Inflammatory macrophage (primary cell): Measurements from ENCODE around the gene GP1BA.
A peak's percentile ranks its signal among the peaks of the same experiment; 100 is the strongest.
"Not testable (repeated sequence)": the region's sequence is repeated elsewhere in the genome, so short reads cannot be mapped to it uniquely, and the experiment has no call there.

Source experiments
- DNase-seq, 2 donors: peaks; one replicate each; pipeline ENCODE4 v3.0.0-alpha.2; 2020 to 2022

GP1BA gene

DNA sequence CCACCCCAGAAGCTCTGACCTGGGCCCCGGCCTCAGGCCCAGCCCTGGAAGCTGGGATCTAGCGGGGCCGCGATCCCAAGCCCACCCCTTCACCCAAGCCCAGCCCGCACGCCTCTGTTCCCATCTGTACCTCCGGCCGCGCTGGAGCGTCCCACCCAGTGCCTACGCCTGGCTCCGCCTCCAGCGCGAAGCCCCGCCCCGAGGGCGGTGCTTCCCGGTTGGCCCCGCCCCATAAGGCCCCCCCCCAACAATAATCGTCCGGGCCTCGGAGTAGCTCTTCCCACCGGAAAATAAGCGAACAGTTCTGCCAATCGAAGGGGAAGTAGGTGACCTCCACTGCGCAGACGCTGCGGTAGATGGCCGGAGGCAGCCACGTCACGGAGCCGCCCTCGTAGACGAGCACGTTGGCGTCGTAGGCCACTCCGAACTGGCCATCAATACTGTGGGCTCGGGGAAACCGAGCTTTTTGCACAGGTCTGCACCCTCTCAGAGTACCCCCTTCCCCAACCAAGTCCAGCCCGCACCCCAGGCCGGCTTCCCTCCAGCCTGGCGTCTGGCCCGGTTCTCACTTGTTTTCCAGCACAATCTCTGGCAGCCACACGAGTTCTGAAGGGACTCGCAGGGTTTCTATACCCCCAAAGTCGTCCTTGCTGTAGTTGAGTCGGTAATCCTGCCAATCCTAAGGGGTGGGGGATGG, 30.3 kb upstream of the GP1BA start:
- peak; percentile 83 to 84 for DNase-seq

DNA sequence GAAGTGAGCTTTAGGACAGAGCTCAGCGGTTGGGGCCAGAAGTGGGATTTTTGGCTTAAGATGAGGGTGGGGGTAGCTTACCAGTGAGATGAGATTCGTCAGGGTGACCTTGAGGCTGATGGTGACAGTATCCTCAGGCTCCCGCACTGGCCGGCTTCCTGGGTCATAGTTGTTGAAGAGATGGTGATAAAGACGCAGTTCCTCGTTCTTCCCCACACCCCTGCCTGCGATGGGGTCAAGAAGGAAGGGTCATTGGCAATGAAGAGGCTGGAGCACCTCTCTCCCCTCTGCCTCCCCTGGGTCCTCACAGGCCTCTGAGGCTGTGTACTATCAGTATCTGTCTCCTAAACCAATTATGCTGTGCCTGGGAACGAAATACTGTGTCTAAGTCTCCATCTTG, 29.5 kb upstream of the GP1BA start:
- DNase-seq, result no peak

DNA sequence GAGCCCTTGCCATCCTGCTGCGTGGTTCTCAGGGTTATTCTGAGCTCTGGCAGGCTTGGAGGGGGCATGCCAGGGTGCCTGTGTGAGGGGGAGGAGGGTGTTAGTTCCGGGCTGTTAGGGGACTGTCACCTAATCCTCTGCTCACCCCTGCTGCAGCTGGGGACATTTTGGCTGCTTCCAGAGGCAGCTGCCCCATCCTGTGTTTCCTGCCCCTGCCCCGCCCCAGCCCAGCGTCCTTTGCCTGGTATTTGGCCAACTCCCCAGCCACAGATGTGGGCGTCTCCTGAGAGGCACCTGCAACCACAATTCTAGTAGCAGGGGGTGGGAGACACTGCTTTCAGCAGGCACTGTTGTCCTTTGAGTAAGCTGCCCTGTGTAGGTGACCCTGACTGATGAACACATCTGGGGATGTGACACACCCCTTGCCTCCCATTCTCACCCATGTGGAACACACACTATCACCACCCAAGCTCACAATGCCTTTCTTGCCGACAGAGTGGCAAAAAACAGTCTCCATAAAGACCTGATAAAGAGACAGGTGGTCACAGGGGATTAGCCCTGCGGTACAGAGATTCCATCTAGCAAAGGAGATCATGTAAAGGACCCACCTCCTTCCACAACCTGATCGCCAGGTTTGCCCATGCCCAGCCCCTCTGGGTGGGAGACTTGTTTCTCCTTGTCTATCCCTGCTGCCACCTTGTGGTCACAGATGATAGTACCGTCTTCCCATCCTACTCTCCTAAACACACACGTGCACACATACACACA, 28.8 kb upstream of the GP1BA start, which contains the start of gene CHRNE:
Gene CHRNE (minus strand): TSS at position 48 of the 768 bp plus-strand sequence. CDS start 35 bp downstream, at position 13.
- peak; percentile 53 to 54 for DNase-seq

DNA sequence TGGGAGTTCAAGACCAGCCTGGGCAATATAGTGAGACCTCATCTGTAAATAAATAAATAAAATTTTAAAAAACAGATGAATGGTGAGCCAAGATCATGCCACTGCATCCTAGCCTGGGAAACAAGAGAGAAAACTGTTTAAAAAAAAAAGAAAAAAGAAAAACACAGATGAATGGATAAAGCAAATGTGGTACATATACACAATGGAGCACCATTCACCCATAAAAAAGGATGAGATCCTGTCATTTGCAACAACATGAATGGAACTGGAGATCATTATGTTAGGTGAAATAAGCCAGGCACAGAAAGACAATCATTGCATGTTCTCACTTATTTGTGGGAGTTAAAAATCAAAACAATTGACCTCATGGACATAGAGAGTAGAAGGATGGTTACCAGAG, 25.4 kb upstream of the GP1BA start:
- not testable (repeated sequence) for DNase-seq

DNA sequence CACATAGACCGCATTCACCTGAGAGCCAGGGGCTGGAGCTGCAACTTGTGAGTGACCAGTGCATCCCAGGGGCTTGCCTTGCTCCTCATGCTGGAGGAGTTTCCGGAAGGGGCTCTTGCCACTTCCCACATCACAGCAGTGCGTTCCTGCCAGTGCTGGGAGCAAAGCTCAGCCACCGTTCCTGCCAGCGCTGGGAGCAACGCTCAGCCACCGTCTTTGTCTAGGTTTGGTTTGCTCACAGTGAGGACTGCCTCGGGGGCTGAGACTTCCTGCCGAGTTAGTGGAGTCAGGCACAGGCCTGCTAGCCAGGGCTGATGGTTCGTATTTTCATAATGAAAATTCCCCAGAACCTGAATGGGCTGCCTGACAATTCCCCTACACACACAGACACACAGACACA, 23.8 kb upstream of the GP1BA start:
- DNase-seq, result no peak

DNA sequence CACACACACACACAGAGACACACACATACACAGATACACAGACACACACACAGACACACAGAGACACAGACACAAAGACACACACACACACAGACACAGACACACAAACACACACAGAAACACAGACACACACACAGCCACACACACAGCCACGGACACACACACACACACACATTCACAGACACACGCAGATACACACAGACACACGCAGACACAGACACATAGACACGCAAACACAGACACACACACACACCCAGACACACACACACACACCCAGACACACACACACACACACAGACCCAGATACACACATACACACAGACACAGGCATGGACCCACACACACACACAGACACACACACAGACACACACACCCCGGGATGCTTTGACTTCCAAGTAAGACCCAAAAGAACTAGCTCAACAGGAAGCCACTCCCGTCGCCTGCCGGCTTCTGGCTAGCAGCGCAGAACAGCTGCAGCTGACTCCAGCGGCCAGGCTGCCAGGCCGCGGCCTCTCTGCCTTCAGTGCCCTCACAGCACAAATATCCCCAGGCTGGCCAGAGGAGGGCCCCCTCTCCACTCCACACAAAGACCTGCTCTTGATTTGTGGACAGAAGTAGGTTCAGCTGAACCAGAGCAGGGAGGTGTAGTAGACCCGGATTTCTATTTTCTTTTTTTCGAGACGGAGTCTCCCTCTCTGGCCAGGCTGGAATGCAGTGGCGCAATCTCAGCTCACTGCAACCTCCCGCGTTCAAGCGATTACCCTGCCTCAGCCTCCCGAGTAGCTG, 23.2 kb upstream of the GP1BA start:
- DNase-seq, result peak; percentile 93

DNA sequence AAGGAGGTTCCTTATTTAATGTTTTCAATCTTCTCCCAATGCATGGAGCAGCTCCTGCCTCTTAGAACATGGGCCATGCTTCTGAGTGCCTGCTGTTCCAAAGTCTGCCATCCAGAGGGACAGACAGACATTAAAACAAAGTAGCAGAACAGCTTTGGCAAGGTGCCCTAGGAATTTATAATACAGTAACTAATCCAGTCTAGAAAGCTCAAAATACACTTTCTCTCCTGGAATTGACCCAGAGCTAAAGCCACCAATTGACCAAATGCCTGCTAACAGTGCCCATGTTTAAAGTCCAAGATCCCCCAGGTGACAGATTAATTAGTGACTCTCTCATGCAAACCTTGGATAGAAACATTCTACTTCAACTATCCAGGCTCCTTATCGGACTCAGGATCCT, 18.1 kb upstream of the GP1BA start:
- DNase-seq, result no peak

DNA sequence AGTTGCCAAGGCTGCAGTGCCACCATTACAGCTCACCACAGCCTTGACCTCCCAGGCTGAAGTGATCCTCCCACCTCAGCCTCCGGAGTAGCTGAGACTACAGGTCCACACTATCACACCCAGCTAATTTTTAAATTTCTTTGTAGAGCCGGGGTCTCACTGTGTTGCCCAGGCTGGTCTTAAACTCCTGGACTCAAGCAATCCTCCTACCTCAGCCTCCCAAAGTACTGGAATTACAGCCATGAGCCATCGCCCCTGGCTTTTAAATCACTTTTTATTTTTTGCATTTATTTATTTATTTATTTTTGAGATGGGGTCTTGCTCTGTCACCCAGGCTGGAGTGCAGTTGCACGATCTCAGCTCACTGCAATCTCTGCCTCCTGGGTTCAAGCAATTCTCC, 17.5 kb upstream of the GP1BA start:
- not testable (repeated sequence) for DNase-seq

DNA sequence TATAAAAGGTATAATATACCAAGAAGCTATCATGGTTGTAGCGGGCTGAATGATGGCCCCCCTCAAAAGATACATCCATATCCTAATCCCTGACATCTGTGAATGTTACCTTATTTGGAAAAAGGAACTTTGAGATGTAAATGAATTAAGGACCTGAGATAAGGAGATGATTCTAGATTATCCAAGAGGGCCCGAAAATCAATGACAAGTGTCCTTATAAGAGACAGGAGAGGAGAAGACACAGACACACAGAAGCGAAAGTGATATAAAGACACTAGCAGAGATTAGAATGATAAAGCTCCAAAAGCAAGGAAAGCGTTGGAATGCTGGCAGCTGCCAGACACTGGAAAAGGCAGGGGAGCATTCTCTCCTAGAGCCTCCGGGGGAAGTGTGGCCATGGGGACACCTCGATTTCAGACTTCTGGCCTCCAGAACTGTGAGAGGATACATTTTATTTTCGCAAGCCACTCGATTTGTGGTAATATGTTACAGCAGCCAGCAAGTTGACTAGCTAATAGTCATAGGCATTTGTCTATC, 12.5 kb upstream of the GP1BA start:
- DNase-seq, result peak; percentile 32 to 33

DNA sequence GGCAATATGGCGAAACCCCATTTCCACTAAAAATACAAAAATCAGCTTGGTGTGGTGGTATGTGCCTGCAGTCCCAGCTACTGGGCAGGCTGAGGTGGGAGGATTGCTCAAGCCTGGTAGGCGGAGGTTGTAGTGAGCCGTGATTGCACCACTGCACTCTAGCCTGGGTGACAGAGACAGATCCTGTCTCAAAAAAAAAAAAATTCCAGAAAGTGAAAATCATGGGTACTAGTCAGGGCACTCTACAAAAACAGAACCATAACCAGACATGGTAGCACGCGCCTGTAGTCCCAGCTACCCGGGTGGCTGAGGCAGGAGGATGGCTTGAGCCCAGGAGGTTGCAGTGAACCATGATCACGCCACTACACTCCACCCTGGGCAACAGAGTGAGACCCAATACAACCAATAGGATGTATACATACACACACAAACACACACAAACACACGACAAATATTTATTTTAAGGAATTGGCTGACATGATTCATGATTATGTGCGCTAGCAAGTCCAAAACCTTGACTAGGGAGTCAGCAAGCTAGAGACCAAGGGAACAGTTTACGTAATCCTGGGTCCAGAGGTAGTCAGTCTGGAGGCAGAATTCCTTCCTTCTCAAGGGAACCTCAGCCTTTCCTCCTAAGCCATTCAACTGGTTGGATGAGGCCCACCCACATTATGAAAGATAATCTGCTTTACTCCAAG, 11.6 kb upstream of the GP1BA start:
- peak; percentile 94 to 97 for DNase-seq

DNA sequence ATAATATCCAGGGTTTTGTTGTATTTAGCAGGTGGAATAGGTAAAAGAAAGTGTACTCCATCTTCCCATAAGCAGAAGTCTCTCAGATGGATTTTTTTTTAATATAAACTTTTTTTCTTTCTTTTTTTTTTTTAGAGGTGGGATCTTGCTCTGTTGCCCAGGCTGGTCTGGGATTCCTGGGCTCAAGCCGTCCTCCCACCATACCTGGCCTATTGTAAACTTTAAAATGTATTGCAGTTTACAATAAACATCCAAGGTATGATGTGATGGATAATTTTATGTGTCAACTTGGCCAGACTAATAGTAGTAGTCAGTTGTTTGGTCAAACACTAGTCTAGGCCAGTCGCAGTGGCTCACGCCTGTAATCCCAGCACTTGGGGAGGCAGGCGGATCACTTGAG, 10.8 kb upstream of the GP1BA start:
- no peak for DNase-seq

DNA sequence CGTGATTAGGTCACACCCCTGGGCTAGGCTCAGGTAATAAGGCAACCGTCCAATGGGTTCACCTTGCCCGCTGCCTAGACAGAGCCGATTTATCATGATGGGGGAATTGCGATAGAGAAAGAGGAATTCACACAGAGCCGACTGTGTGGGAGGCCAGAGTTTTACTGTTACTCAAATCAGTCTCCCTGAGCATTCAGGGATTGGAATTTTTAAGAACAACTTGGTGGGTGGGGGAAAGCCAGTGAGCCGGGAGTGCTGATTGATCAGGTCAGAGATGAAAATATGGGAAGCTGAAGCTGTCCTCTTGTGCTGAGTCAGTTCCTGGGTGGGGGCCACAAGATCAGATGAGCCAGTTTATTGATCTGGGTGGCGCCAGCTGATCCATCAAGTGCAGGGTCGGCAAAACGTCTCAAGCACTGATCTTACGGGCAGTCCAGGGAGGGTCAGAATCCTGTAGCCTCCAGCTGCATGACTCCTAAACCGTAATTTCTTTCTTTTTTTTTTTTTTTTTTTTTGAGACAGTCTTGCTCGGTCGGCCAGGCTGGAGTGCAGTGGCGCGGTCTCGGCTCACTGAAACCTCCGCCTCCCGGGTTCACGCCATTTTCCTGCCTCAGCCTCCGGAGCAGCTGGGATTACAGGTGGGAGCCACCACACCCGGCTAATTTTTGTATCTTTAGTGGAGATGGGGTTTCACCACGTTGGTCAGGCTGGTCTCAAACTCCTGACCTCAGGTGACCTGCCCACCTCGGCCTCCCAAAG, 5.3 kb upstream of the GP1BA start:
- peak; percentile 55 to 58 for DNase-seq

DNA sequence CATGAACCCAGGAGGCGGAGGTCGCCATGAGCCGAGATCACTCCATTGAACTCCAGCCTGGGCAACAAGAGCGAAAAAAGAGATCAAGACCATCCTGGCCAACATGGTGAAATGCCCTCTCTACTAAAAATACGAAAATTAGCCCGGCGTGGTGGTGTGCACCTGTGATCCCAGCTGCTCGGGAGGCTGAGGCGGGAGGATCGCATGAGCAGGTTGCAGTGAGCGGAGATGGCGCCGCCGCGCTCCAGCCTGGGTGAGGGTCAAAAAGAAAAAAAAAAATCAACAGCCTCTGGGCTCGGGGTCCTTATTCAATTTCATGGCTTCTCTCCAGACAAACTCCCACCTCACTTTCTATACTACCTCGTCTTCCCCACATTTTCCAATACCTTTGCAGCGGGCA, 3.2 kb upstream of the GP1BA start:
- DNase-seq, result no peak

DNA sequence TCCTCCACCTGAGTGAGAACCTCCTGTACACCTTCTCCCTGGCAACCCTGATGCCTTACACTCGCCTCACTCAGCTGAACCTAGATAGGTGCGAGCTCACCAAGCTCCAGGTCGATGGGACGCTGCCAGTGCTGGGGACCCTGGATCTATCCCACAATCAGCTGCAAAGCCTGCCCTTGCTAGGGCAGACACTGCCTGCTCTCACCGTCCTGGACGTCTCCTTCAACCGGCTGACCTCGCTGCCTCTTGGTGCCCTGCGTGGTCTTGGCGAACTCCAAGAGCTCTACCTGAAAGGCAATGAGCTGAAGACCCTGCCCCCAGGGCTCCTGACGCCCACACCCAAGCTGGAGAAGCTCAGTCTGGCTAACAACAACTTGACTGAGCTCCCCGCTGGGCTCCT, 679 bp downstream of the GP1BA start:
- no peak for DNase-seq

DNA sequence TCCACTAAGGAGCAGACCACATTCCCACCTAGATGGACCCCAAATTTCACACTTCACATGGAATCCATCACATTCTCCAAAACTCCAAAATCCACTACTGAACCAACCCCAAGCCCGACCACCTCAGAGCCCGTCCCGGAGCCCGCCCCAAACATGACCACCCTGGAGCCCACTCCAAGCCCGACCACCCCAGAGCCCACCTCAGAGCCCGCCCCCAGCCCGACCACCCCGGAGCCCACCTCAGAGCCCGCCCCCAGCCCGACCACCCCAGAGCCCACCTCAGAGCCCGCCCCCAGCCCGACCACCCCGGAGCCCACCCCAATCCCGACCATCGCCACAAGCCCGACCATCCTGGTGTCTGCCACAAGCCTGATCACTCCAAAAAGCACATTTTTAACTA, 1.6 kb downstream of the GP1BA start:
- DNase-seq, result no peak

DNA sequence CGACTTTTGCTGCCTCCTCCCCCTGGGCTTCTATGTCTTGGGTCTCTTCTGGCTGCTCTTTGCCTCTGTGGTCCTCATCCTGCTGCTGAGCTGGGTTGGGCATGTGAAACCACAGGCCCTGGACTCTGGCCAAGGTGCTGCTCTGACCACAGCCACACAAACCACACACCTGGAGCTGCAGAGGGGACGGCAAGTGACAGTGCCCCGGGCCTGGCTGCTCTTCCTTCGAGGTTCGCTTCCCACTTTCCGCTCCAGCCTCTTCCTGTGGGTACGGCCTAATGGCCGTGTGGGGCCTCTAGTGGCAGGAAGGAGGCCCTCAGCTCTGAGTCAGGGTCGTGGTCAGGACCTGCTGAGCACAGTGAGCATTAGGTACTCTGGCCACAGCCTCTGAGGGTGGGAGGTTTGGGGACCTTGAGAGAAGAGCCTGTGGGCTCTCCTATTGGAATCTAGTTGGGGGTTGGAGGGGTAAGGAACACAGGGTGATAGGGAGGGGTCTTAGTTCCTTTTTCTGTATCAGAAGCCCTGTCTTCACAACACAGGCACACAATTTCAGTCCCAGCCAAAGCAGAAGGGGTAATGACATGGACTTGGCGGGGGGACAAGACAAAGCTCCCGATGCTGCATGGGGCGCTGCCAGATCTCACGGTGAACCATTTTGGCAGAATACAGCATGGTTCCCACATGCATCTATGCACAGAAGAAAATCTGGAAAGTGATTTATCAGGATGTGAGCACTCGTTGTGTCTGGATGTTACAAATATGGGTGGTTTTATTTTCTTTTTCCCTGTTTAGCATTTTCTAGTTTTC, 2.3 kb downstream of the GP1BA start:
- peak; percentile 53 to 66 for DNase-seq

DNA sequence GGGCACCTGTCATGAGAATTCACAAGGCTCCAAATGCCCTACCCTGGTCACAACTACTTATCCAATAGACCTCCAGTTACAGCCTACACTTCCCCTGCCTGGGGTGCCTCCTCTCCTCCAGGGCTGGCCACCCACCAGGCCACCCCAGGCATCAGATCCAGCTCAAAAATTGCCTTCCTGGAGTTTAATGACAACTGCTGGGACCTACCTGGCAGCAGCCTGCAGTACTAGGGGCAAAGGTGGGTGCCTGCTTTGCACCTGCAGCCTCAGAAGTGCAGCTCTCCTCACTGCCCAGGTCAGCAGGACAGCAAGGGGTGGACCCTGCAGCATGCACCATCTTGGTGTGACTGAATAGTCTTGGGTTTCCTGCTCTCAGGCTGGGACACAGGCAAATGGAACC, 3.6 kb downstream of the GP1BA start:
- no peak for DNase-seq

DNA sequence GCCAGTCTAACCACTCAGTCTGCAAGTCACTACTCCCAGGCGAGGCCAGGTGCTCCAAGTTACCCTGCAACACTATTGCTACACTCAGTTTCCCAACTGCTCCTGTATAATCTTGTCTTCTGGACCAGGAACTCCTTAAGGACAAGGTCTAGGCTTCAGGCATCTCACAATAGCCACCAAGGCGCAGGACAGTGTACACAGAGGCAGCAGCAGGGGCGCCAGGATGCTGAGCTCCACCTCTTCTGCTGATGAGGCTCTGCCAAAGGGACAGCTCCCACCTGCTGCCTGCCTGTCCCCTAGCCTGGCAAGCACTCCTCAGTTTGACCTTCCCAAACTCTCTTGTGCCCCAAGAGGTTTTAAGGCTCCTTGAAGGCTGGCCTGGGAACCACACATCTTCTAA, 4.4 kb downstream of the GP1BA start:
- no peak for DNase-seq

DNA sequence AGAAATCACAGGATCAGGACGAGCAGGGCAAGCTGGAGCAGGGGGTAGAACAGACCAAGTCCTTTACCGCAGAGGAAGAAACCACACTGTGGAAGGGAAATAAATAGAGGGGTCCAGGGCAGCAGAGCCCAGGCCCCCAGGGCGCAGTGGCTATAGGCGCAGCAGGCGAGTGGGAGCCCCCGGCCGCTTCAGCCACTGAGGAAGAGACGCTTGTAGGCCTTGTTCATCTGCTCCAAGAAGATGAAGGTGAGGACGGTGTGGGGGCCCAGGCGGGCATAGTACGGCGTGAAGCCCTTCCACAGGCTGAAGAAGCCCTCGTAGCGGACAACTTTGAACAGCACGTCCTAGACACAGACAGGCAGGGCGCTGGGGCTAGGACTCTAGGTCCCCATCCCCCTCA, 5.5 kb downstream of the GP1BA start:
- DNase-seq, result no peak

DNA sequence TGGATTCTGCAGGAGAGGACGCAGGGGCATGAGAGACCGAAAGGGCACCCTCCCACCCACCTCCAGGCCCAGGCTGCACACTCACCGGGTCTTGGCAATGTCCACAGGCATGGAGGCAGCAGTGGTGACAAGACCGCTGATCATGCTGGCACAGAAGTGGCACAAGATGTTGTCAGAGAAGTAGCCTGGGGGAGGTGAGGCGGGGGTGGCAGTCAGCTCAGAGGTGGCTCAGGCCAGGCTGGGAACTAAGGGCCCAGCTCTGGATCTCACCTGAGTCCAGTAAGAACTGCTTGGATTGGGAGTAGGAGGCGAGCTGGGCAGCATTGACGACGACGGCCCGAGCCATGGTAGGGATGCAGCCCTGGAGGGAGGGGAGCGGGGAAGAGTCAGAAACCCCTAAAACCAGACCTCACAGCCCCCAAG, 6.0 kb downstream of the GP1BA start:
- no peak for DNase-seq
